H1 (cell line): Measurements from ENCODE around the gene RPS25. TPM values are rescaled to one million over a fixed set of nuclear protein-coding genes. Genes with fewer than 3 reads are reported as not detected.

ENCODE experiments used
- CTCF ChIA-PET: fragments of 300-600 bp; sonication (Branson Sonifier 250); formaldehyde crosslinking; loops from one replicate; lab custom pipeline; 2021; ENCODE audit not compliant: partially characterized antibody; lab: Charles Lee
- POLR2A ChIA-PET: fragments of 300-600 bp; sonication (Branson Sonifier 250); formaldehyde crosslinking; loops from one replicate; lab custom pipeline; 2021; ENCODE audit warnings: inconsistent platforms; ENCODE audit not compliant: partially characterized antibody; lab: Charles Lee
- DNase-seq, 2 experiments: peaks; one replicate each; pipeline versions ENCODE4 v3.0.0 to v3.0.0-alpha.2; 2010 to 2022; ENCODE audit warnings: low spot score in 2 of 2, low read depth in 1 of 2, mixed read lengths in 1 of 2
- FAIRE-seq: peaks from 2 replicates; lab custom pipeline; 2011; peaks lifted over from hg19 to GRCh38; lab: Jason Lieb, UNC
- H2AFZ ChIP-seq: 2 replicates; pipeline ENCODE4 v1.8.1; 2012; ENCODE audit warnings: low read length, inconsistent platforms
- H2AK5ac ChIP-seq: 2 replicates; pipeline ENCODE4 v1.6.1; 2013; ENCODE audit warnings: low read depth, low read length
- H2BK120ac ChIP-seq: replicated peaks from 2 replicates; pipeline ENCODE3; 2013; ENCODE audit warnings: low read depth, low read length, inconsistent platforms
- H2BK12ac ChIP-seq: 2 replicates; pipeline ENCODE4 v1.6.1; 2013; ENCODE audit warnings: low read depth, low read length
- H2BK15ac ChIP-seq: 2 replicates; pipeline ENCODE4 v1.6.1; 2013; ENCODE audit warnings: low read length
- H2BK20ac ChIP-seq: 2 replicates; pipeline ENCODE4 v1.6.1; 2013; ENCODE audit warnings: low read length
- H2BK5ac ChIP-seq: 2 replicates; pipeline ENCODE4 v1.6.1; 2013; ENCODE audit warnings: low read depth, low read length
- H3K14ac ChIP-seq: 2 replicates; pipeline ENCODE4 v1.6.1; 2013; ENCODE audit warnings: inconsistent platforms; ENCODE audit not compliant: insufficient read length
- H3K18ac ChIP-seq: 2 replicates; pipeline ENCODE4 v1.6.1; 2013; ENCODE audit warnings: low read length; ENCODE audit errors: extremely low read depth
- H3K23ac ChIP-seq: 2 replicates; pipeline ENCODE4 v1.6.1; 2013; ENCODE audit warnings: inconsistent platforms; ENCODE audit not compliant: insufficient read length
- H3K23me2 ChIP-seq: 2 replicates; pipeline ENCODE4 v1.6.1; 2013; ENCODE audit warnings: low read depth, low read length
- H3K27ac ChIP-seq: 2 replicates; pipeline ENCODE4 v1.6.1; 2011; ENCODE audit warnings: low read depth, low read length, inconsistent platforms
- H3K27me3 ChIP-seq, 4 experiments: replicated peaks in 1 of 4; 1 replicate in 1 of 4; 2 replicates in 3 of 4; pipeline versions ENCODE4 v1.6.1 to v1.8.1; 2011 to 2013; ENCODE audit warnings: low read length in 3 of 4, mild to moderate bottlenecking in 3 of 4, inconsistent platforms in 2 of 4, mixed read lengths in 2 of 4, moderate library complexity in 1 of 4; ENCODE audit not compliant: control insufficient read depth in 3 of 4, insufficient read depth in 3 of 4; ENCODE audit errors: extremely low read depth in 1 of 4
- H3K36me3 ChIP-seq, 4 experiments: 2 replicates each; pipeline versions ENCODE4 v1.6.1 to v1.8.1; 2011 to 2013; ENCODE audit warnings: mild to moderate bottlenecking in 4 of 4, low read length in 3 of 4, moderate library complexity in 2 of 4, control low read depth in 1 of 4, inconsistent platforms in 1 of 4; ENCODE audit not compliant: insufficient read depth in 4 of 4, control insufficient read depth in 2 of 4
- H3K4ac ChIP-seq: replicated peaks from 2 replicates; pipeline ENCODE3; 2013; ENCODE audit warnings: low read length, low read depth, mixed read lengths, inconsistent platforms; ENCODE audit not compliant: insufficient read length
- H3K4me1 ChIP-seq, 4 experiments: replicated peaks in 1 of 4; 1 replicate in 1 of 4; 2 replicates in 3 of 4; pipeline versions ENCODE4 v1.6.1 to v1.8.1; 2011 to 2013; ENCODE audit warnings: low read length in 3 of 4, inconsistent platforms in 2 of 4, mixed read lengths in 1 of 4; ENCODE audit not compliant: insufficient read depth in 4 of 4, control insufficient read depth in 3 of 4
- H3K4me2 ChIP-seq, 2 experiments: 2 replicates each; pipeline versions ENCODE4 v1.6.1 to v1.8.1; 2011 to 2013; ENCODE audit warnings: low read depth in 2 of 2, low read length in 2 of 2, control low read depth in 1 of 2, inconsistent platforms in 1 of 2, mild to moderate bottlenecking in 1 of 2; ENCODE audit not compliant: insufficient read depth in 1 of 2
- H3K4me3 ChIP-seq, 4 experiments: fragments of 200-600, 300-600 bp in 1 of 4; sonication (generic), shearing (Covaris generic), sonication (Bioruptor Twin) in 1 of 4; 2 replicates each; pipeline versions ENCODE4 v1.5.1 to v1.8.1; 2011 to 2016; ENCODE audit warnings: low read length in 4 of 4, low read depth in 3 of 4, control low read depth in 2 of 4, inconsistent platforms in 2 of 4, mild to moderate bottlenecking in 2 of 4, mixed read lengths in 1 of 4, moderate library complexity in 1 of 4; ENCODE audit not compliant: insufficient read depth in 2 of 4; ENCODE audit errors: extremely low read depth in 1 of 4
- H3K56ac ChIP-seq: replicated peaks from 2 replicates; pipeline ENCODE3; 2013; ENCODE audit warnings: low read depth, mild to moderate bottlenecking, mixed read lengths, low read length, inconsistent platforms; ENCODE audit not compliant: insufficient read length
- H3K79me1 ChIP-seq: 2 replicates; pipeline ENCODE4 v1.6.1; 2013; ENCODE audit warnings: low read depth, low read length, control low read depth
- H3K79me2 ChIP-seq, 2 experiments: 2 replicates each; pipeline versions ENCODE4 v1.6.1 to v1.8.1; 2012 to 2013; ENCODE audit warnings: low read length in 2 of 2, mild to moderate bottlenecking in 2 of 2, inconsistent platforms in 1 of 2; ENCODE audit not compliant: insufficient read depth in 2 of 2, control insufficient read depth in 1 of 2
- H3K9ac ChIP-seq, 4 experiments: replicated peaks in 1 of 4; 1 replicate in 1 of 4; 2 replicates in 3 of 4; pipeline versions ENCODE4 v1.6.1 to v1.8.1; 2011 to 2013; ENCODE audit warnings: low read depth in 3 of 4, low read length in 3 of 4, control low read depth in 2 of 4, mild to moderate bottlenecking in 2 of 4, moderate library complexity in 2 of 4, inconsistent platforms in 1 of 4; ENCODE audit errors: extremely low read depth in 1 of 4
- H3K9me3 ChIP-seq, 2 experiments: 2 replicates each; pipeline versions ENCODE4 v1.6.1 to v1.8.1; 2012 to 2013; ENCODE audit warnings: mild to moderate bottlenecking in 2 of 2, moderate library complexity in 2 of 2, control low read depth in 1 of 2, inconsistent platforms in 1 of 2, low read depth in 1 of 2, low read length in 1 of 2, mixed read lengths in 1 of 2; ENCODE audit not compliant: insufficient read depth in 2 of 2
- H4K20me1 ChIP-seq, 2 experiments: replicated peaks in 1 of 2; 2 replicates each; pipeline versions ENCODE3 to v1.8.1; 2011 to 2013; ENCODE audit warnings: inconsistent platforms in 2 of 2, low read length in 2 of 2, mild to moderate bottlenecking in 1 of 2; ENCODE audit not compliant: insufficient read depth in 2 of 2, control insufficient read depth in 1 of 2
- H4K5ac ChIP-seq: 2 replicates; pipeline ENCODE4 v1.6.1; 2013; ENCODE audit warnings: low read length, low read depth, mixed read lengths, inconsistent platforms; ENCODE audit not compliant: insufficient read length
- H4K8ac ChIP-seq: 2 replicates; pipeline ENCODE4 v1.8.0; 2013; ENCODE audit warnings: mild to moderate bottlenecking, moderate library complexity, low read length, inconsistent platforms; ENCODE audit not compliant: insufficient read depth; ENCODE audit errors: extremely low read depth
- H4K91ac ChIP-seq: replicated peaks from 2 replicates; pipeline ENCODE3; 2013; ENCODE audit warnings: low read length, mixed read lengths, inconsistent platforms; ENCODE audit not compliant: insufficient read length
- BCL11A ChIP-seq, 2 experiments: IDR thresholded peaks; one replicate each; pipeline ENCODE4 v1.6.1; 2011; ENCODE audit warnings: low read depth in 2 of 2, low read length in 2 of 2, mild to moderate bottlenecking in 2 of 2
- CHD2 ChIP-seq: IDR thresholded peaks from 2 replicates; pipeline ENCODE4 v1.6.1; 2012; ENCODE audit warnings: low read length, improper control_type of control experiment
- CTBP2 ChIP-seq: IDR thresholded peaks from 2 replicates; pipeline ENCODE4 v1.7.0; 2011; ENCODE audit warnings: borderline replicate concordance, mild to moderate bottlenecking, moderate library complexity, mixed read lengths, low read length; ENCODE audit not compliant: insufficient read depth, insufficient read length
- GTF2F1 ChIP-seq: IDR thresholded peaks from 2 replicates; pipeline ENCODE4 v1.6.1; 2012; ENCODE audit warnings: low read depth, low read length, improper control_type of control experiment, borderline replicate concordance
- JUND ChIP-seq: IDR thresholded peaks from 2 replicates; pipeline ENCODE4 v1.6.1; 2011; ENCODE audit warnings: mild to moderate bottlenecking, improper control_type of control experiment, low read length
- KDM4A ChIP-seq: IDR thresholded peaks from one replicate; pipeline ENCODE4 v1.7.1; 2012; ENCODE audit warnings: low read depth, mild to moderate bottlenecking, moderate library complexity, low read length, inconsistent platforms; ENCODE audit not compliant: severe bottlenecking
- NRF1 ChIP-seq: IDR thresholded peaks from 2 replicates; pipeline ENCODE4 v1.6.1; 2011; ENCODE audit warnings: mild to moderate bottlenecking, low read depth, low read length, improper control_type of control experiment
- PHF8 ChIP-seq: fragments of 200-600 bp; sonication (generic); conservative IDR thresholded peaks from 2 replicates; pipeline ENCODE4 v1.7.1; 2012; ENCODE audit warnings: low read depth, mild to moderate bottlenecking, inconsistent platforms, low read length, moderate library complexity
- RBBP5 ChIP-seq: IDR thresholded peaks from 2 replicates; pipeline ENCODE4 v1.7.1; 2012; ENCODE audit warnings: low read depth, mild to moderate bottlenecking, inconsistent platforms, low read length, moderate library complexity, borderline replicate concordance
- SIN3A ChIP-seq, 2 experiments: IDR thresholded peaks in 1 of 2; conservative IDR thresholded peaks in 1 of 2; 2 replicates each; pipeline ENCODE4 v1.6.1; 2011 to 2012; ENCODE audit warnings: low read length in 2 of 2, improper control_type of control experiment in 1 of 2, low read depth in 1 of 2, mild to moderate bottlenecking in 1 of 2
- SIRT6 ChIP-seq: IDR thresholded peaks from one replicate; pipeline ENCODE4 v1.7.1; 2012; ENCODE audit warnings: low read length, inconsistent platforms
- SP4 ChIP-seq: IDR thresholded peaks from 2 replicates; pipeline ENCODE4 v1.6.1; 2012; ENCODE audit warnings: low read length, inconsistent platforms
- SUZ12 ChIP-seq: fragments of 200-600 bp; sonication (generic); IDR thresholded peaks from 2 replicates; pipeline ENCODE4 v1.6.1; 2012; ENCODE audit warnings: mild to moderate bottlenecking, inconsistent platforms, low read length, moderate library complexity, mixed read lengths
- ZNF274 ChIP-seq: IDR thresholded peaks from 2 replicates; pipeline ENCODE4 v1.7.0; 2012; ENCODE audit warnings: low read length, borderline replicate concordance; ENCODE audit errors: extremely low read depth
- WGBS, 2 experiments: shearing (Covaris generic) in 1 of 2; methylation state at CpG; one replicate each; pipeline versions ENCODE4 v1.1.6 to v1.1.7; 2013 to 2015; ENCODE audit warnings: low lambda C conversion rate in 2 of 2, mixed read lengths in 2 of 2, inconsistent platforms in 1 of 2, low coverage in 1 of 2, missing lambda C conversion rate in 1 of 2; ENCODE audit not compliant: insufficient replicate concordance in 2 of 2, insufficient coverage in 1 of 2, insufficient read length in 1 of 2; ENCODE audit errors: extremely low coverage in 1 of 2, missing lambda C conversion rate in 1 of 2; 5-methylcytosine and 5-hydroxymethylcytosine counted together
- polyA plus RNA-seq, 7 experiments: library from polyadenylated mRNA; depleted of rRNA in 3 of 7; stranded (reverse) in 5 of 7; unstranded in 2 of 7; fragments of >200 nt in 5 of 7; fragments of 200-250 nt in 2 of 7; gene quantifications; 1 replicate in 5 of 7; 2 replicates in 1 of 7; 4 replicates in 1 of 7; pipeline versions ENCODE4 v1.2.1 to v1.2.3, GENCODE V29; 2011 to 2013; ENCODE audit warnings: missing spikeins in 2 of 7, mixed read lengths in 2 of 7
- total RNA-seq: library from RNA; stranded (reverse); fragmentation: NEBNext Ultra II Directional; extraction: Animal tissue kit (Norgen Biotek cat#: 25700); gene quantifications from 2 replicates; pipeline ENCODE4 v1.2.1, GENCODE V29; 2021

The RPS25 gene
- total and polyA plus RNA-seq, 2 of the 8 experiments (the other 6 are each of a cell fraction or from before 2014, with no cell fraction given), result 1,525 to 1,643 TPM

GRCh38 chr11:119025541-119025940, 7.4 kb upstream of the RPS25 start:
- no peak overlapping the region for H2AFZ ChIP-seq
- WGBS, 2 experiments, result 92% methylated on average over 4 of the region's 5 CpGs; no CpG with 5 or more reads in 1 of the 2 experiments
- TF ChIP-seq BCL11A (IDR thresholded peaks at IDR 0.05; ENCODE audit: low read depth in 2 of 2, low read length in 2 of 2) (no peak), JUND (no peak), PHF8 (no peak), KDM4A (no peak), RBBP5 (no peak), CHD2 (no peak), SIRT6 (no peak), ZNF274 (no peak), SUZ12 (no peak), GTF2F1 (no peak), SIN3A (conservative IDR thresholded peaks at IDR 0.05 in 1 of 2, IDR thresholded peaks at IDR 0.05 in 1 of 2; ENCODE audit: low read depth in 1 of 2, low read length in 2 of 2) (no peak), NRF1 (no peak), SP4 (no peak), CTBP2 (no peak)
- ChIA-PET CTCF (interaction anchor here (0.8 to 1.2 kb wide), 3 partner anchors 10 to 281 kb away, joined by 3 to 5 read pairs (median 3); partner anchors contain the start of gene VPS11), POLR2A (interaction anchor here (0.7 to 9.7 kb wide), 10 partner anchors 12 to 69 kb away, joined by 3 to 224 read pairs (median 4); partner anchors contain the start of genes HYOU1, RPS25 and TRAPPC4)
- FAIRE-seq, result no peak
- H2BK15ac ChIP-seq, result no peak overlapping the region
- H4K91ac ChIP-seq, result no peak overlapping the region
- peaks cover 7% of the 10 kb centered on the region; the same call in 1 of the 2 replicates for H3K23me2 ChIP-seq
- H3K4ac ChIP-seq, result no peak overlapping the region
- H2BK5ac ChIP-seq, result no peak overlapping the region
- H3K27me3 ChIP-seq, result no peaks in the 10 kb centered on the region
- H4K5ac ChIP-seq, result no peak overlapping the region
- H3K4me3 ChIP-seq, result no peak overlapping the region
- no peak overlapping the region for H4K8ac ChIP-seq
- peaks cover 6 to 13% (median 10%) of the 10 kb centered on the region in 4 experiments for H3K4me1 ChIP-seq
- no peak overlapping the region for H3K23ac ChIP-seq
- H2AK5ac ChIP-seq, result no peak overlapping the region
- H3K14ac ChIP-seq, result no peak overlapping the region
- H3K9me3 ChIP-seq, result no peaks in the 10 kb centered on the region
- peaks cover 0 to 29% of the 10 kb centered on the region in 2 experiments; a peak in 2 of 4 replicates for H3K79me2 ChIP-seq
- no peak overlapping the region for H3K4me2 ChIP-seq
- peaks cover 15% of the 10 kb centered on the region for H3K79me1 ChIP-seq
- H4K20me1 ChIP-seq, result peaks cover 3 to 17% of the 10 kb centered on the region in 2 experiments
- H2BK12ac ChIP-seq, result no peak overlapping the region
- no peak overlapping the region for H3K56ac ChIP-seq
- H3K27ac ChIP-seq, result no peak overlapping the region
- peaks cover 14 to 66% (median 37%) of the 10 kb centered on the region in 4 experiments for H3K36me3 ChIP-seq
- no peak overlapping the region for H2BK120ac ChIP-seq
- no peak overlapping the region for H3K18ac ChIP-seq
- 0 out of 7 replicates have a peak overlapping the region, but pooled peaks of 1 of the 4 experiments have one; percentile 7 for H3K9ac ChIP-seq
- no peak overlapping the region for H2BK20ac ChIP-seq
- DNase-seq, result no peak
